Lower leg skin (tissue), 4 donors: ENCODE data around the gene CD47. TPM values are rescaled to one million over a fixed set of nuclear protein-coding genes. Genes with fewer than 3 reads are reported as not detected.

Experiments used
- DNase-seq, 2 donors: peaks; one replicate each; pipeline ENCODE4 v3.0.0-alpha.2; 2019; ENCODE audit warnings: low spot score in 2 of 2
- H3K4me3 ChIP-seq: fragments of 200-600 bp; sonication (generic); 2 replicates; pipeline ENCODE4 v1.5.1; 2017; ENCODE audit warnings: mild to moderate bottlenecking, low read depth; ENCODE audit not compliant: poor library complexity, severe bottlenecking
- CTCF ChIP-seq, 3 donors: fragments of 450-650 bp; IDR thresholded peaks; one replicate each; pipeline ENCODE4 v1.5.1; 2016; ENCODE audit warnings: antibody characterized with exemption in 3 of 3, mild to moderate bottlenecking in 3 of 3, moderate library complexity in 2 of 3
- POLR2A ChIP-seq, 2 donors: fragments of 450-650 bp; IDR thresholded peaks; one replicate each; pipeline ENCODE4 v1.6.1; 2016 to 2017; ENCODE audit warnings: antibody characterized with exemption in 2 of 2, mild to moderate bottlenecking in 1 of 2, moderate library complexity in 1 of 2
- WGBS, 2 donors: methylation state at CpG; one replicate each; pipeline ENCODE4 v1.1.5; 2018; 5-methylcytosine and 5-hydroxymethylcytosine counted together
- intact Hi-C: fragments of 100-400 bp; cut with DNase I; formaldehyde crosslinking; loops from one replicate; pipeline ENCODE4 v1.15.0; 2023; ENCODE audit warnings: low total_unique reads
- total RNA-seq, 4 donors: library from RNA; depleted of rRNA; stranded (reverse); fragments of >200 nt; gene quantifications; one replicate each; pipeline ENCODE4 v1.1.0, GENCODE V29; 2016

Gene CD47
- total RNA-seq, 4 donors from 2014 or later = 42.7 to 58.2 (median 49.5) TPM

- no peak overlapping the region for H3K4me3 ChIP-seq
- intact Hi-C loops = no loop called here
- no peak for DNase-seq
- no peak for TF ChIP-seq POLR2A (IDR thresholded peaks at IDR 0.05)
- no peak for TF ChIP-seq CTCF (IDR thresholded peaks at IDR 0.05)
- whole genome bisulfite sequencing, 2 donors = 1 to 4% methylated on average over 2 of the region's 2 CpGs
Observed at GRCh38 chr3:108088697-108089096, 2.1 kb downstream of the CD47 start.

GRCh38 chr3:108088146-108088545 lies 2.7 kb downstream of the CD47 start:
- DNase-seq = no peak
- 70 to 71% methylated on average over 4 of the region's 4 CpGs for WGBS, 2 donors
- H3K4me3 ChIP-seq = no peak overlapping the region
- TF ChIP-seq POLR2A (IDR thresholded peaks at IDR 0.05) (no peak), CTCF (IDR thresholded peaks at IDR 0.05) (no peak)
- intact Hi-C loops = no loop called here

GRCh38 chr3:108086653-108087052 lies 4.2 kb downstream of the CD47 start:
- 89 to 90% methylated on average over 4 of the region's 4 CpGs for WGBS, 2 donors
- intact Hi-C loops = no loop called here
- no peak for DNase-seq
- no peak for TF ChIP-seq POLR2A (IDR thresholded peaks at IDR 0.05)
- TF ChIP-seq CTCF (IDR thresholded peaks at IDR 0.05) = no peak
- no peak overlapping the region for H3K4me3 ChIP-seq

- TF ChIP-seq CTCF (IDR thresholded peaks at IDR 0.05) = no peak
- no peak for TF ChIP-seq POLR2A (IDR thresholded peaks at IDR 0.05)
- 86 to 92% methylated on average over 2 of the region's 2 CpGs for WGBS, 2 donors
- no peak for DNase-seq
- intact Hi-C loops = no loop called here
- no peak overlapping the region for H3K4me3 ChIP-seq
Observed at GRCh38 chr3:108085810-108086350, 5.0 kb downstream of the CD47 start.

- no peak for DNase-seq
- TF ChIP-seq CTCF (IDR thresholded peaks at IDR 0.05) = no peak
- TF ChIP-seq POLR2A (IDR thresholded peaks at IDR 0.05) = no peak
- no peak overlapping the region for H3K4me3 ChIP-seq
- intact Hi-C loops = no loop called here
Observed at GRCh38 chr3:108085370-108085769, 5.5 kb downstream of the CD47 start.

GRCh38 chr3:108079877-108080276 lies 11.0 kb downstream of the CD47 start:
- DNase-seq = no peak
- intact Hi-C loops = no loop called here
- 88 to 93% methylated on average over 5 of the region's 5 CpGs for WGBS, 2 donors

More at GRCh38 chr3:108079877-108080276, 11.0 kb downstream of the CD47 start:
- no peak for TF ChIP-seq POLR2A (IDR thresholded peaks at IDR 0.05)
- TF ChIP-seq CTCF (IDR thresholded peaks at IDR 0.05) = no peak
- H3K4me3 ChIP-seq = no peak overlapping the region
